Peyer's patch (tissue), 4 donors: ENCODE data around the gene PLEKHG3. TPM values are rescaled to one million over a fixed set of nuclear protein-coding genes. Genes with fewer than 3 reads are reported as not detected.

Experiments
- DNase-seq, 3 donors: peaks; one replicate each; pipeline ENCODE4 v3.0.0-alpha.2; 2017 to 2019
- H3K27ac ChIP-seq, 4 donors: fragments of 200-600 bp; sonication (generic); one replicate each; pipeline ENCODE4 v1.5.1; 2016 to 2019
- H3K27me3 ChIP-seq, 2 donors: fragments of 200-600 bp; sonication (generic); one replicate each; pipeline ENCODE4 v1.5.1; 2019
- H3K36me3 ChIP-seq, 3 donors: fragments of 200-600 bp; sonication (generic); one replicate each; pipeline ENCODE4 v1.5.1; 2016 to 2019
- H3K4me1 ChIP-seq, 4 donors: fragments of 200-600 bp; sonication (generic); one replicate each; pipeline ENCODE4 v1.5.1; 2016 to 2019
- H3K4me3 ChIP-seq, 4 donors: fragments of 200-600 bp; sonication (generic); 1 replicate in 3 of 4; 2 replicates in 1 of 4; pipeline ENCODE4 v1.5.1; 2016 to 2019; ENCODE audit warnings: mild to moderate bottlenecking in 1 of 4
- H3K9me3 ChIP-seq, 4 donors: fragments of 200-600 bp; sonication (generic); one replicate each; pipeline ENCODE4 v1.5.1; 2016 to 2019; ENCODE audit warnings: mild to moderate bottlenecking in 1 of 4
- POLR2A ChIP-seq, 2 donors: fragments of 450-650 bp; IDR thresholded peaks; one replicate each; pipeline ENCODE4 v1.5.1; 2017; ENCODE audit warnings: antibody characterized with exemption in 2 of 2, mild to moderate bottlenecking in 2 of 2, moderate library complexity in 2 of 2
- total RNA-seq, 4 donors: library from RNA; depleted of rRNA; stranded (reverse); fragments of >200 nt; gene quantifications; one replicate each; pipeline ENCODE4 v1.1.0, GENCODE V29; 2016
- TF ChIP-seq, protein P1 (sequence below), 6 experiments: fragments of 450-650 bp in 4 of 6; fragments of 200-600 bp in 2 of 6; sonication (generic) in 1 of 6; IDR thresholded peaks; one replicate each; pipeline ENCODE4 v1.5.1; 2017 to 2019; ENCODE audit warnings: antibody characterized with exemption in 6 of 6, mild to moderate bottlenecking in 3 of 6, moderate library complexity in 1 of 6

Gene PLEKHG3
- total RNA-seq, 4 donors from 2014 or later = 18.2 to 45.5 (median 31.5) TPM

DNA sequence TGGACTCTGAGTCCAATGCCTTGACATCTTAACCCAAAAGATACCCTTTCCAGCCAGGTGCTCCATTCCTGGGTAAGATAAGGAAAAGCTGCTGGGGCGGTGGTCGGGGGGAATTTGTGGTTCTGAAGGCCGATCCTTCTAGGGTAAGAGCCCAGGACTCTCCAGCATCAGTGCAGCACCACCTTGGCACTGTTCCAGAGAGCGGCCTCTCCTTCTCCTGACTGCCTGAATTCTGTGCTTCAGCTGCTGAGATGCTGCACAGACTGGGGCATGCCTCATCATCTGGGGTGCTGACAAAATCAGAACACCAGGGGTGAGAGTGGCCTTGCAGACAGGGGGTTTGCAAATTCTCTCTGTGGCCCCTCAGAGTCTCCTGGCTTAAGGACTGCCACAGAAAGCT is 88.0 kb downstream of the PLEKHG3 start:
- H3K27me3 ChIP-seq = no peaks in the 10 kb centered on the region
- H3K4me1 ChIP-seq = no peaks in the 10 kb centered on the region
- TF ChIP-seq POLR2A (IDR thresholded peaks at IDR 0.05) = no peak
- TF ChIP-seq, protein P1, sequence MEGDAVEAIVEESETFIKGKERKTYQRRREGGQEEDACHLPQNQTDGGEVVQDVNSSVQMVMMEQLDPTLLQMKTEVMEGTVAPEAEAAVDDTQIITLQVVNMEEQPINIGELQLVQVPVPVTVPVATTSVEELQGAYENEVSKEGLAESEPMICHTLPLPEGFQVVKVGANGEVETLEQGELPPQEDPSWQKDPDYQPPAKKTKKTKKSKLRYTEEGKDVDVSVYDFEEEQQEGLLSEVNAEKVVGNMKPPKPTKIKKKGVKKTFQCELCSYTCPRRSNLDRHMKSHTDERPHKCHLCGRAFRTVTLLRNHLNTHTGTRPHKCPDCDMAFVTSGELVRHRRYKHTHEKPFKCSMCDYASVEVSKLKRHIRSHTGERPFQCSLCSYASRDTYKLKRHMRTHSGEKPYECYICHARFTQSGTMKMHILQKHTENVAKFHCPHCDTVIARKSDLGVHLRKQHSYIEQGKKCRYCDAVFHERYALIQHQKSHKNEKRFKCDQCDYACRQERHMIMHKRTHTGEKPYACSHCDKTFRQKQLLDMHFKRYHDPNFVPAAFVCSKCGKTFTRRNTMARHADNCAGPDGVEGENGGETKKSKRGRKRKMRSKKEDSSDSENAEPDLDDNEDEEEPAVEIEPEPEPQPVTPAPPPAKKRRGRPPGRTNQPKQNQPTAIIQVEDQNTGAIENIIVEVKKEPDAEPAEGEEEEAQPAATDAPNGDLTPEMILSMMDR (IDR thresholded peaks at IDR 0.05) = no peak
- no peak for DNase-seq
- H3K27ac ChIP-seq = no peak overlapping the region
- H3K36me3 ChIP-seq = no peaks in the 10 kb centered on the region
- H3K9me3 ChIP-seq = no peaks in the 10 kb centered on the region
- H3K4me3 ChIP-seq = no peak overlapping the region

DNA sequence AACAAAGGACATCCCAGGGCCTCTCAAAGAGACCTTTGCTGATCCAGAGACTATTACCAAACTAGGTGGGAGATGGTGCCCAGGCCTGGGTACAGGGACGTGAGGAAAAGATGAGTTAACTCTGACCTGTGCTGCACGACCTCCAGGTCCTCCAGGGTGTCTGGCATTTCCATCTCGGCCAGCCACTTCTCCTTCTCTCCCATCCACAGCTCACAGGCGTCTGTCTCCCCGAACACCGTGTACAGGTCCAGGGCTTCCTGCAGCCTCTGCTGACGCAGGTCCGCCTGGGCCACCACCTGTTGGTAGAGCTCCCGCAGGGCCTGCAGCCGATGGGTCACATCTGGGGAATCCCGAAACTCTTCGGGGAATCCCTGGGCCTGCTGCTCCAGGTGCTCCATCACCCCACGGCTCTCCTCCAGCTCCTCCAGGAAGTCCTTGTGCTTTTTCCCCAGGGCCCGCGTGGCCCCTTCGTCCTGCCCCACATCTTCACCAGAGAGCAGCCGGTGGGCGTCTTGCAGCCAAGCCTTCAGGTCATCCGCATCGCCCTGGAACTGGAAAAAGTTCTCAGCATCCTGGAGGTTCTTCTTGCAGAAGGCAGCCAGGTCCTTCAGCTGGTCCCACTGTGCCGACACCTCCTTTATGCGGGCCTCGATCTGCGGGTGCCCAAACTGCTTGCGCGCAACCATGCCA is 88.8 kb downstream of the PLEKHG3 start:
- H3K9me3 ChIP-seq = no peaks in the 10 kb centered on the region
- H3K27me3 ChIP-seq = no peaks in the 10 kb centered on the region
- no peak overlapping the region for H3K27ac ChIP-seq
- no peaks in the 10 kb centered on the region for H3K4me1 ChIP-seq
- H3K4me3 ChIP-seq = no peak overlapping the region
- DNase-seq = no peak
- H3K36me3 ChIP-seq = no peaks in the 10 kb centered on the region
- TF ChIP-seq POLR2A (IDR thresholded peaks at IDR 0.05) = no peak
- TF ChIP-seq, protein P1 (IDR thresholded peaks at IDR 0.05) = no peak

DNA sequence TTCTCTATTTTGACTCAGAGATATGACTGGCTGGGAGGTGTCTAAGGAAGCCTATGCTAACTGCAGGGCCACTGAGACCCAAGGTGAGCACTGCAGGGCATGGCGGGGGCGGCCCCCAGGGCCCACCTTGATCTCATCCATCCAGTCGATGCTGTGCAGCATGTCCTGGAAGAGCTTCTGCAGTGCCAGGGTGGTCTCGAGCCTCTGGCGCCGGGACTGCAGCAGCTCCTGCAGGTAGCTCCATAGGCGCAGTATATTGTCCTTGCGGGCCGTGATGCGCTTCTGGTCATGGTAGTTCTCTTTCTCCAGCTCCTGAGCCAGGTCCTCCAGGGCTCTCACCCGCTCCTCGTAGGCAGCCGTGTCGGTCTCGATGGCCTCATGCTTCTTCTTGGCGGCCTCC is 91.0 kb downstream of the PLEKHG3 start:
- Histone ChIP-seq H3K27ac (no peak overlapping the region), H3K9me3 (no peaks in the 10 kb centered on the region), H3K4me3 (no peak overlapping the region), H3K4me1 (no peaks in the 10 kb centered on the region), H3K36me3 (no peaks in the 10 kb centered on the region), H3K27me3 (no peaks in the 10 kb centered on the region)
- TF ChIP-seq, protein P1 (IDR thresholded peaks at IDR 0.05) = no peak
- no peak for TF ChIP-seq POLR2A (IDR thresholded peaks at IDR 0.05)
- no peak for DNase-seq

DNA sequence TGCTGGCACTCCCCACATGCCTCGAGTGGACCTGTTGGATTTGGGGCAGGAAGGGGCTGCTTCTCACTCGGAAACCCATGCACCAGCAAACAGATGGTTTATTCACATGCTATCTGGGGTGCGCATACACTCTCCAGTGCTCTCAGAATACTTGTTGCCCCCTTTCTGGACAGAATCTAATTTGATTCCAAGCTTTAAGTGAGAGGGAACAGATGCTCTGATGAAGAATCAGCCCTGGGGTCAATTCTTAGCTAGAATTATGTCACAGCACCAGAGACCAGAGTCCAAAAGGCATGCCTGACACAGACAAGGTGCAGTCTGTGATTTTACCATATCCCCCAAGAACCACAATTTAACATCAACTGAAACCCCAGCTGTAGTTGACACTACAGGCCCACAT is 91.7 kb downstream of the PLEKHG3 start:
- Histone ChIP-seq H3K9me3 (no peaks in the 10 kb centered on the region), H3K27ac (no peak overlapping the region), H3K4me1 (no peaks in the 10 kb centered on the region), H3K4me3 (no peak overlapping the region), H3K36me3 (no peaks in the 10 kb centered on the region), H3K27me3 (no peaks in the 10 kb centered on the region)
- DNase-seq = no peak
- TF ChIP-seq, protein P1 (IDR thresholded peaks at IDR 0.05) = no peak
- no peak for TF ChIP-seq POLR2A (IDR thresholded peaks at IDR 0.05)

DNA sequence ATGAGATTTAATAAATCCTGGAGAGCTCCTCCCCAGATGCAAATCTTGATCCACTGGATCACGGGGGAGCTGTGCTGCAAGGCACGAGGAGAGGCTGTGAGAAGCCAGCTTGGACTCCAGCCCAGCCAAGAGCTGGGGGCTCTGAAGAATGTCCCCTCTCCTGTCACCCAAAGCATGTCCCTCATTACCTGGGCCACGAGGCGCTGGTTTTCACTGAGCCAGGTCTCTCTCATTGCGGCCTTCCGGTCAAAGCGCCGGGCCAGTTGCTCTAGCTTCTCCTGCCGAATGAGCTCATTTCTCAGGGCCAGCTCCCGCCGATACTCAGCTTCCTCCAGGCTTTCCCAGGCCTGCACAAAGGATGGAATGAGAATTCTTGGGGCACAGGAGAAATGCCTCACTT is 92.1 kb downstream of the PLEKHG3 start:
- no peak for TF ChIP-seq POLR2A (IDR thresholded peaks at IDR 0.05)
- TF ChIP-seq, protein P1 (IDR thresholded peaks at IDR 0.05) = no peak
- Histone ChIP-seq H3K4me1 (no peaks in the 10 kb centered on the region), H3K4me3 (no peak overlapping the region), H3K9me3 (no peaks in the 10 kb centered on the region), H3K27me3 (no peaks in the 10 kb centered on the region), H3K27ac (no peak overlapping the region), H3K36me3 (no peaks in the 10 kb centered on the region)
- DNase-seq = no peak

DNA sequence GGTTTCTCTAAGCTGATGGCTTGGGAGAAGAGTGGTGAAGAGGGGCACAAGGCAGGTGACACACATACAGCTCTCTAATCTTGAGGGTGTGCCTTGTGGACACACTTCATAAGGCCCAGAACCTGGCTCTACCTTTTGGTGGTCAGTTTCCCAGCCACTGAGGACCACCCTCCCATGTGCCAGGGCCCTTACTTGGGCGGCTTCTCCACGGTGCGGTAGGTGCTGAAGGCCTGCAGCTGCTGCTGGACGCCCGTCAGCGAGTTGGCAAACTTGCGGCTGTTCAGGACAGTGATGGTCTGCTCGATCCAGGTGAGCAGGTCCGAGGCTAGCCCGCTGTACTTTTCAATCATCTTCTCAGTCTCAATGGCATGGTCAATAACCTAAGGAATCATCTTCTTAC is 95.3 kb downstream of the PLEKHG3 start:
- no peaks in the 10 kb centered on the region for H3K36me3 ChIP-seq
- TF ChIP-seq, protein P1 (IDR thresholded peaks at IDR 0.05) = no peak
- no peak for TF ChIP-seq POLR2A (IDR thresholded peaks at IDR 0.05)
- no peaks in the 10 kb centered on the region for H3K27me3 ChIP-seq
- H3K27ac ChIP-seq = no peak overlapping the region
- no peak overlapping the region for H3K4me3 ChIP-seq
- no peaks in the 10 kb centered on the region for H3K9me3 ChIP-seq
- H3K4me1 ChIP-seq = no peaks in the 10 kb centered on the region
- no peak for DNase-seq
